Activated naive CD4-positive, alpha-beta T cell treated with Interleukin-2 at 50 U/mL for 16 hours (primary cell): ENCODE measurements around the gene RFK.

Source experiments
- DNase-seq: peaks from one replicate; pipeline ENCODE4 v3.0.0-alpha.2; 2020

RFK gene

DNA sequence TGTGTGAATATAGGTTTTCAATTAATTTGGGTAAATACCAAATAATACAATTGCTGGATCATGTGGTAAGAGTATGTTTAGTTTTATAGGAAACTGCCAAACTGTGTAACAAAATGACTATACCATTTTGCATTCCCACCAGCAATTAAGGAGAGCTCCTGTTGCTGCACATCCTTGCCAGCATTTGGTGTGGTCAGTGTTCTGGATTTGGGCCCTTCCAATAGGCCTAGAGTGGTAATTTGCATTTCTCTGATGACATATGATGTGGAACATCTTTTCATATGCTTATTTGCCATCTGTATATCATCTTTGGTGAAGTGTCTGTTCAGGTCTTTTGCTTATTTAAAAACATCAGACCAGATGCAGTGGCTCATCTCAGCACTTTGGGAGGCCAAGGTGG, 11.6 kb upstream of the RFK start:
- no peak for DNase-seq

- DNase-seq = no peak
These were observed 11.1 kb upstream of the RFK start for GRCh38 chr9:76405340-76405739.

DNA sequence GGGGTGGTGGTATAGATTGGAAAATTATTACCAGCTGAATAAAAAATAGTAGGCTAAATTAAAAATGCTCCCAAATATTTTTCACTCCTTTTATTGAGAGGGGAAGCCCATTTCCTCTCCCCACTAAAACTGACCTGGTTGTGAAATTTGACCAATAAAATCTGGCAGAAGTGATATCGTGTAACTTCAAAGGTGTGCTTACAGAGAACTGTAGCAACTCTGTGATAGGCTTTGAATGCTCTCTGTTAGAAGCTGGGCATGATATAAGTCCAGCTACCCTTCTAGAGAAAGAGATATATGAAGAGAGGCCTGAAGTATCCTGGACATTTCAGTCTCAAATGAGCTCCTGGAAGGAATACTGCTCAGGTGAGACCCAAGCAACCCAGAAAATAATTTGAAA, 10.2 kb upstream of the RFK start:
- no peak for DNase-seq

GRCh38 chr9:76403352-76403751, 9.1 kb upstream of the RFK start:
- DNase-seq = peak; percentile 16

GRCh38 chr9:76401580-76402354, 7.5 kb upstream of the RFK start:
- DNase-seq = no peak

DNA sequence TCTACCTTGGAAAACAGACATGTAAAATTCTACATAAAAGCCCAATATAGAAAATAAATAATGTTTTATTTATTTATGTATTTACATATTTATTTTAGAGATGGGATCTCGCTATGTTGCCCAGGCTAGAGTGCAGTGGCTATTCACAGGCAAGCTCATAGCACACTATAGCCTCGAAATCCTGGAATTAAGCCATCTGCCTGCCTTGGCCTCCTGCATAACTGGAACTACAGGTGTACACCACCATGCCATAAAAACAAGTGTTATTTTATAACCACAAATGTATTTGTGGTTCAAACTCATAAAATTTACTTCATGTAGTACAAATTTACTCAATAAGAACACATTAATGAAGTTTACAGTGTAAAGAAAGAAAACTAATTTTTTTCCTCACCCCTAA, 7.0 kb upstream of the RFK start:
- DNase-seq = no peak

GRCh38 chr9:76400534-76401096, 6.4 kb upstream of the RFK start:
- no peak for DNase-seq

DNA sequence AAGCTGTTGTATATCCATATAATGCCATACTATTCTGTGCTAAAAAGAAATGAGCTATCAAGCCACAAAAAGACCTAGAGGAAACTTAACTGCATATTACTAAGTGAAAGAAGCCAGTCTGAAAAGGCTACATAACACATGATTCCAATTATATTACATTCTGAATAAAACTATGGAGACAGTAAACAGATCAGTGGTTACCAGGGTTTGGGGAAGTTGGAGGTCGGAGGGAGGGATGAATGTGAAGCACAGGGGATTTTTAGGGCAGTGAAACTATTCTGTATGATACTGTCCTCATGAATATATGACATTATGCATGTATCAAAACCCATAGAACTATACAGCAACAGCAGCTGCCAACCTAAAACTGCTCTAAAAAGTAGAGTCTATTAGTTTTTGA, 5.6 kb upstream of the RFK start:
- DNase-seq = no peak

GRCh38 chr9:76396597-76396996, 2.4 kb upstream of the RFK start:
- no peak for DNase-seq

GRCh38 chr9:76396144-76396543, 1.9 kb upstream of the RFK start:
- no peak for DNase-seq

DNA sequence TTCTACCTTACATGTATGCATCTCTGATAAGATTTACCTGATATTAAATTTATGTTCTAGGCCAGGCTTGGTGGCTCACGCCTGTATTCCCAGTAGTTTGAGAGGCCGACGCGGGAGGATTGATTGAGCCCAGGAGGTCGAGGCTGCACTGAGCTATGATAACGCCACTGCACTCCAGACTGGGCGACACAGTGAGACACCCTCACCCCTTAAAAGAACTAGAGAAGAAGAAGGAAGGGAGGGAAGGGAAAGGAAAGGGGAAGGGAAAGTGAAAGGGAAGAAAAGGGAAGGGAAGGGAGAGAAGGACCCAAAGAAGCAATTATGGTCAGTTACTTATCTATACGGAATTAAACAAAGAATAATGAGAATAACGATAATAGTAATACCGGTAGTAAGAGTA, 1.2 kb upstream of the RFK start:
- no peak for DNase-seq

- peak; percentile 49 for DNase-seq
These were observed 680 bp upstream of the RFK start for GRCh38 chr9:76394960-76395252.

DNA sequence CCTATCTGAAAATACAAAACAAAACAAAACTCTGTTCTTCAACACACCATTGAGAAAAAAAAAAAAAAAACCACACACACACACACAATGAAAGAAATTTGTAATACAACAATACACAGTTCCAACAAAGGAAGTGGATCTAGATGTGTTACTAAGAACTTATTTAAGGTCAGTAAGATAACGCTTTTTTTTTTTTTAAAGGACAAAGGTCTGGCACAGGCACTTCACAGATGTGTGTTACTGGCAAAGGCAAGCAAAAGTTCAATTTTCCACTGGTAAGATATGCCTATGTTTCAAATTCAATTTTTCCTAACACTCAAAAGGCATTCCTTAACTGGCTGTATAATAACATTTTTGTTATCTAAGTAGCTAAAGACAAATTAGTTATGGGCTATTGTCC, 3.6 kb downstream of the RFK start:
- no peak for DNase-seq

DNA sequence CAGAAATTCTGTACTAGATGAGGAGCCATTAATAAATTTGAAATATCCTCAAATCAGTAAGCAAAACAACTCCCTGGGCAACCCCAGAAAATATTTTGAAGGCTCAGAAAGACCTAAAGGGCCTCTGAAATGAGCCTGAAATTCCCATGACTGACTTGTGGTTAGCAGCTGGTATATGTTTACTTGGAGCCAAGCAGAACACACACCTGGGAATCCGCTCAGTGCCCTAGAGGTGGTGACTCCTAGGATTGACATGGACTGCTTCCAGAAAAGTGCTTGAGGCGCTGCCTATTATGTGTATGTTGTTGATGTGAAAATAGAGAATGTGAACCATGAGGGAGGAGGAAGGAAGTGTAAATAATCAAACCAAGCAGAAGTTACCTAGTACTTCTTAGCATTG, 14.7 kb downstream of the RFK start:
- no peak for DNase-seq

DNA sequence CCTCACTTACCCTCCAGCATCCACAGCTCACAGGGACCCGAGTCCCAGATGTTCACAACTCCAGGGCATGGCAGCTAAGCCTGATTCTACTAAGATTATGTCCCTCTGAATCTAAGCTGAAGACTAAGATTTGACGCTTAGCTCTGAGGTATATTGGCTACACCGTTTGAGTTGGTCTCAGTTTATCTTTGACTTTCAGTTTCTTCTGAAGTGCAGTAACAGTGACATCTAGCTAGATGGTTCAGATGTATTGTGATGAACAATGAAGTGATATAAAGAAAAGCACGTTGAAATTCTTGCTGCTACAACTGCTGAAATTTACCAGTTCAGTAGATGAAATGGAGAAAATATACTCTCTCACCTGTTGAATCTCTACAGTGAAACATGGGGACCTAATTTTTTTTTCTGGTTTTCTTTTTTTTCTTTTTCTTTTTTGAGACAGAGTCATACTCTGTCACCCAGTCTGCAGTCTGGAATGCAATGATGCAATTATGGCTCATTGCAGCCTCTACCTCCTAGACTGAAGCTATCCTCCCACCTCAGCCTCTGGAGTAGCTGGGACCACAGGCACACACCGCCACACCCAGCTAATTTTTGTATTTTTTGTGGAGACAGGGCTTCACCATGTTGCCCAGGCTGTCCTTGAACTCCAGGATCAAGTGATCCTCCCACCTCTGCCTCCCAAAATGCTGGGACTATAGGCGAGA, 15.7 kb downstream of the RFK start:
- no peak for DNase-seq

DNA sequence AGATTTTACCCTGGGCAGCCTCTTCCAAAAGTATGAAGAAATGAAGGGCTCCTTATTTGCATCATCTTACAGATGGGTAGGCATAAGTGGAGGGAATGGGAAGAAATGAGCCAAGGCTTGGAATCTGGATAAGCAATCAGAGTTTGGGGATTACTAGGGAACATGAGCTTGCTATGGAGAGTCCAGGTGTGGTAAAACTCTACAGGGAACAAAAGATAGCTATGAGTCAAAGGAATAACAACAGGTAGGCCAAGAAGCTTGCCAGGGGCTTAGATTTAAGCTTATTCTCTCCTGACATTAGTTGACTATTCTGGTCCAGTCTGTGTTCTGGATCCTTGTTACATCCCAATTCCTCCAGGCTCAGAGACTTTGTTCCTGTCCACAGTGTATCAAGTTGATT, 16.4 kb downstream of the RFK start:
- DNase-seq = no peak

GRCh38 chr9:76374783-76375559, 19.3 kb downstream of the RFK start:
- no peak for DNase-seq

GRCh38 chr9:76373784-76374474, 20.3 kb downstream of the RFK start:
- DNase-seq = no peak

- DNase-seq = no peak
These were observed 20.9 kb downstream of the RFK start for GRCh38 chr9:76373173-76373783.

DNA sequence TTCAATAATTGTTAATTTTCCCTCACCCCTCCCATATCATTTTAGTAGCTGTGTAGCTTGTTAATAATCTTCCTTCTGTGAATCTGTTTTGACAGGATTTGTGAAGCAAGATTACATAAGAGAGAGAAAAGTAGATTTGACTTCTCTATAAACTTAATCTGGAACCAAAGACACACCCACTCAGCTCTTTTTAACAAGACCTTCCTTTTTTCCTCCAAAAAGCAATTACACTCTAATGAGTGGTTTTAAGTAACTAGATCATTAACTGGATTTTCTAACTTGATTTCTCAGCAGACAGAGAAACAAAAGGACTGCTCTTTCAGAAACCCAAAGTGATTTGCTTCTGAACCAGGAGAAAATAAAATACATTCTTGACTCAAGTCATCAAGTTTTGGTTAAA, 21.9 kb downstream of the RFK start:
- DNase-seq = no peak

GRCh38 chr9:76371901-76372300, 22.3 kb downstream of the RFK start:
- DNase-seq = no peak

DNA sequence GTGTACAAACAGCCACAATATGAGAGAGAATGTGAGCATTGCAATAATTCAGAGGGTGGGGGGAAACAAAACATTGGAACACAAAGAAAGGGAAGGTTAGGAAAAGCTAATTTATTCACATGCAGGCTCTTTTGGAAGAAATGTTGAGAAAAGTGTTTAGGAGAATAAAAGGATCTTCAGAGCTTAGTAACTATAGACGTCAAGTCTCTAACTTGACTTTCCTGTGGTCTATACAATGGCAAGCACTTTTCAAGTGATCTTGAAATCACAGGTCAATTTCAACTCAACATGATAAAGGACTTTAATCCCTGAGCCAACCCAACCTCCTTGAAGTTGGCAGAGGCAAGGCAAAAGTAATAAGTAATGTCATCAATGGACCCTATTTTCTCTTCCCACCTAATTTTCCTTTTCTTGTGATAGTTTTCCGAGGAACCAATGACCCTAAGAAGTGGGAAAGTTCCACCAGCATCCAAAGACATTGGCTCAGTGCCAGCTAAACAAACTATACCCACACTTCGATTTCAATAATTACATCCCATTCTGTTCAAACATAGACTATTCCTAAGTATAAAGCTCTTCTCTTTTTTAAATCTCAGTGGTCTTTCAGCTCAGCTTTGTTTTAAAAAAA, 23.7 kb downstream of the RFK start:
- DNase-seq = no peak
